Heart right ventricle (tissue), 16 donors: ENCODE results near the gene ZNF492. TPM values are rescaled to one million over a fixed set of nuclear protein-coding genes. Genes with fewer than 3 reads are reported as not detected.
A peak's percentile ranks its signal among the peaks of the same experiment; 100 is the strongest.
"Not testable (repeated sequence)": the region's sequence is repeated elsewhere in the genome, so short reads cannot be mapped to it uniquely, and the experiment has no call there.

Experiments
- ATAC-seq, 8 donors: fragments of 200-7000 bp; cut with Tn5 transposase; one replicate each; pipeline ENCODE4 v1.9.1; 2020; ENCODE audit warnings: mild to moderate bottlenecking in 8 of 8, moderate library complexity in 8 of 8, moderate number of reproducible peaks in 1 of 8
- DNase-seq, 2 donors: peaks; one replicate each; pipeline ENCODE4 v3.0.0-alpha.2; 2020
- H3K27ac ChIP-seq, 10 donors: fragments of 200-600 bp; sonication (generic) in 2 of 10; one replicate each; pipeline versions ENCODE4 v1.5.0 to v1.8.0; 2020 to 2022; ENCODE audit warnings: mild to moderate bottlenecking in 3 of 10
- H3K27me3 ChIP-seq, 7 donors: fragments of 200-600 bp; one replicate each; pipeline ENCODE4 v1.8.0; 2021 to 2022; ENCODE audit warnings: mild to moderate bottlenecking in 2 of 7
- H3K36me3 ChIP-seq, 9 donors: fragments of 200-600 bp; sonication (generic) in 1 of 9; one replicate each; pipeline versions ENCODE4 v1.5.0 to v1.8.0; 2020 to 2022; ENCODE audit warnings: mild to moderate bottlenecking in 2 of 9
- H3K4me1 ChIP-seq, 9 donors: fragments of 200-600 bp; sonication (generic) in 1 of 9; one replicate each; pipeline versions ENCODE4 v1.5.0 to v1.8.0; 2020 to 2022; ENCODE audit warnings: mild to moderate bottlenecking in 4 of 9
- H3K4me3 ChIP-seq, 10 donors: fragments of 200-600 bp; sonication (generic) in 2 of 10; one replicate each; pipeline versions ENCODE4 v1.5.0 to v1.8.0; 2020 to 2022; ENCODE audit warnings: mild to moderate bottlenecking in 7 of 10, moderate library complexity in 2 of 10
- H3K9me3 ChIP-seq, 11 donors: fragments of 200-600 bp in 10 of 11; sonication (generic) in 2 of 11; one replicate each; pipeline versions ENCODE4 v1.5.0 to v1.8.0; 2013 to 2022; ENCODE audit warnings: mild to moderate bottlenecking in 2 of 11, control low read depth in 1 of 11, moderate library complexity in 1 of 11
- CTCF ChIP-seq, 9 donors: fragments of 200-600 bp; sonication (generic) in 2 of 9; IDR thresholded peaks; one replicate each; pipeline versions ENCODE4 v1.5.0 to v1.8.0; 2021 to 2022; ENCODE audit warnings: antibody characterized with exemption in 9 of 9, mild to moderate bottlenecking in 5 of 9, moderate library complexity in 1 of 9
- WGBS, 2 donors: extraction: QIAGEN DNeasy Blood & Tissue Kit; methylation state at CpG; one replicate each; pipeline ENCODE4 v1.1.7; 2013; ENCODE audit warnings: inconsistent platforms in 1 of 2; 5-methylcytosine and 5-hydroxymethylcytosine counted together
- intact Hi-C, 10 donors: fragments of 100-400 bp; cut with DNase I; formaldehyde crosslinking; loops; one replicate each; pipeline versions ENCODE4 v1.11.1 to v1.14.2; 2022
- polyA plus RNA-seq, 2 donors: library from polyadenylated mRNA; stranded (reverse); fragments of 200-250 nt; gene quantifications; one replicate each; pipeline ENCODE4 v1.2.3, GENCODE V29; 2013
- total RNA-seq, 10 donors: library from RNA; stranded (reverse); fragmentation: NEBNext Ultra II Directional in 3 of 10; extraction: Animal tissue kit (Norgen Biotek cat#: 25700) in 3 of 10; gene quantifications; one replicate each; pipeline versions ENCODE4 v1.2.1 to v1.2.4, GENCODE V29; 2021 to 2023
- donor health status: Arrhythmogenic right ventricular cardiomyopathy.
- donor health status: ischemic (EF 13 %, LVEDD 7.1; RV severe dilation, severe dysfunction).
- donor health status: healthy with polysubstance abuse.
- donor health status: DM: no; HTN: yes; CAD: no.
- donor health status: DM: no; HTN: no; CAD: no.
- donor health status: ischemic (EF 25% LVEDD 6.9; RV normal size, moderate dysfunction).
- donor health status: ischemic (EF 25% LVEDD 5.7; RV mildly dilated, moderate dysfunction).
- donor health status: healthy.
- donor health status: DM: yes; HTN: yes; CAD: no.
- donor health status: Ischemic cardiomyopathy.
- donor health status: ischemic (EF 35%, LVEDD 5.7; RV mildly dilated, moderate dysfunction).
- donor health status: nonischemic (EF 11% LVEDD 7.7; RV severe dilation, severe dysfunction).
- donor health status: DM: yes; HTN: yes; CAD: no.
- donor health status: PGD.
- donor health status: ischemic (EF 29% LVEDD 5.4; RV normal size, mild dysfunction).
- donor health status: nonischemic (EF 23%, LVEDD 6.1; RV moderate dilation, normal function).

The ZNF492 gene
- total and polyA plus RNA-seq, 12 donors = 0.06 to 0.17 (median 0.12) TPM; not detected in 5

GRCh38 chr19:22612316-22612715 lies 21.8 kb upstream of the ZNF492 start:
- ATAC-seq (no peak), DNase-seq (no peak)
- WGBS, 2 donors = 51 to 58% methylated on average over 1 of the region's 1 CpG

GRCh38 chr19:22616659-22617058 lies 17.5 kb upstream of the ZNF492 start:
- Histone ChIP-seq H3K27ac (no peak overlapping the region), H3K27me3 (peaks cover 0 to 27% (median 13%) of the 10 kb centered on the region in 7 donors), H3K36me3 (no peaks in the 10 kb centered on the region), H3K9me3 (peaks cover 0 to 41% (median 0%) of the 10 kb centered on the region in 11 donors), H3K4me3 (no peak overlapping the region), H3K4me1 (peaks cover 0 to 4% (median 0%) of the 10 kb centered on the region in 9 donors)
- no peak for DNase-seq
- 94% methylated on average over 12 of the region's 12 CpGs for WGBS, 2 donors
- intact Hi-C loops = no loop called here
- TF ChIP-seq CTCF (IDR thresholded peaks at IDR 0.05) = no peak
- ATAC-seq = no peak

More at GRCh38 chr19:22612316-22612715, 21.8 kb upstream of the ZNF492 start:
- intact Hi-C loops = no loop called here
- Histone ChIP-seq H3K36me3 (no peaks in the 10 kb centered on the region), H3K27ac (no peak overlapping the region), H3K27me3 (peaks cover 0 to 13% (median 0%) of the 10 kb centered on the region in 7 donors), H3K9me3 (peaks cover 0 to 36% (median 0%) of the 10 kb centered on the region in 11 donors), H3K4me1 (no peaks in the 10 kb centered on the region), H3K4me3 (no peak overlapping the region)
- no peak for TF ChIP-seq CTCF (IDR thresholded peaks at IDR 0.05)

GRCh38 chr19:22617181-22617580 lies 16.9 kb upstream of the ZNF492 start:
- intact Hi-C loops, DNase-seq, H3K4me1 ChIP-seq, ATAC-seq, H3K4me3 ChIP-seq, H3K36me3 ChIP-seq: not testable (repeated sequence)
- Histone ChIP-seq H3K27ac (peak overlapping the region in 1 of 10 donors; percentile 31), H3K9me3 (peaks cover 0 to 41% (median 0%) of the 10 kb centered on the region in 11 donors), H3K27me3 (peaks cover 0 to 32% (median 16%) of the 10 kb centered on the region in 7 donors)
- WGBS, 2 donors = 84 to 85% methylated on average over 7 of the region's 7 CpGs

- H3K36me3 ChIP-seq = no peaks in the 10 kb centered on the region
- TF ChIP-seq CTCF (IDR thresholded peaks at IDR 0.05) = no peak
- H3K4me3 ChIP-seq = peak overlapping the region in 3 of 10 donors; percentile 11 to 17 (median 14)
- 23% methylated on average over 37 to 44 of the region's 44 CpGs for WGBS, 2 donors
- H3K27ac ChIP-seq = peak overlapping the region in 4 of 10 donors; percentile 10 to 53 (median 46)
- H3K27me3 ChIP-seq = peaks cover 0 to 38% (median 22%) of the 10 kb centered on the region in 7 donors
- H3K4me1 ChIP-seq = peaks cover 0 to 4% (median 0%) of the 10 kb centered on the region in 9 donors
- intact Hi-C loops = no loop called here
- DNase-seq (peak; percentile 28 to 58), ATAC-seq (peak; percentile 63 to 85 (median 79))
- H3K9me3 ChIP-seq = peaks cover 0 to 37% (median 0%) of the 10 kb centered on the region in 11 donors
Measured at GRCh38 chr19:22617614-22618320, 16.4 kb upstream of the ZNF492 start.

- Histone ChIP-seq H3K9me3 (peaks cover 0 to 36% (median 0%) of the 10 kb centered on the region in 11 donors), H3K27ac (peak overlapping the region in 5 of 10 donors; percentile 37 to 71 (median 52)), H3K36me3 (no peaks in the 10 kb centered on the region), H3K4me3 (no peak overlapping the region), H3K4me1 (peaks cover 0 to 7% (median 0%) of the 10 kb centered on the region in 9 donors), H3K27me3 (peaks cover 0 to 52% (median 35%) of the 10 kb centered on the region in 7 donors)
- peak in 1 of 2 donors; percentile 42 for DNase-seq
- TF ChIP-seq CTCF (IDR thresholded peaks at IDR 0.05) = no peak
- ATAC-seq = peak; percentile 45 to 71 (median 60)
- WGBS, 2 donors = 30 to 32% methylated on average over 4 of the region's 4 CpGs
- intact Hi-C loops = no loop called here
Measured at GRCh38 chr19:22619371-22619770, 14.8 kb upstream of the ZNF492 start.
